AG10803 (cell line): ENCODE measurements around the gene SLC16A13.

Source experiments
- DNase-seq: peaks from one replicate; pipeline ENCODE4 v3.0.0; 2010; ENCODE audit warnings: low read depth
- H3K4me3 ChIP-seq: 2 replicates; pipeline ENCODE4 v1.5.1; 2011; ENCODE audit warnings: mild to moderate bottlenecking, low read length, control low read depth
- CTCF ChIP-seq: conservative IDR thresholded peaks from 2 replicates; pipeline ENCODE4 v1.5.1; 2011; ENCODE audit warnings: mild to moderate bottlenecking, low read length, control low read depth, inconsistent platforms

The SLC16A13 gene

GRCh38 chr17:7074931-7075330 lies 39.1 kb downstream of the SLC16A13 start:
- no peak overlapping the region for H3K4me3 ChIP-seq
- no peak for TF ChIP-seq CTCF
- DNase-seq: no peak

- no peak for DNase-seq
- H3K4me3 ChIP-seq: no peak overlapping the region
- no peak for TF ChIP-seq CTCF
These were observed 42.2 kb downstream of the SLC16A13 start for GRCh38 chr17:7077911-7078546.

- DNase-seq: no peak
- no peak for TF ChIP-seq CTCF
- H3K4me3 ChIP-seq: no peak overlapping the region
These were observed 42.9 kb downstream of the SLC16A13 start for GRCh38 chr17:7078711-7079110.

- no peak within 1 kb of the TSS for H3K4me3 ChIP-seq
- no peak for TF ChIP-seq CTCF
- no peak for DNase-seq
These were observed 44.0 kb downstream of the SLC16A13 start, which contains the start of gene CLEC10A for GRCh38 chr17:7079581-7080455. Gene CLEC10A, minus strand, starts transcription at chr17:7080251. Its CDS starts 1,439 bp downstream, at chr17:7078812.

- TF ChIP-seq CTCF: no peak
- H3K4me3 ChIP-seq: no peak overlapping the region
- no peak for DNase-seq
These were observed 44.7 kb downstream of the SLC16A13 start for GRCh38 chr17:7080456-7081041.

GRCh38 chr17:7081341-7082062 lies 45.7 kb downstream of the SLC16A13 start:
- no peak for TF ChIP-seq CTCF
- no peak overlapping the region for H3K4me3 ChIP-seq
- no peak for DNase-seq
